HepG2 (cell line): ENCODE results near the gene SDK1. TPM values are rescaled to one million over a fixed set of nuclear protein-coding genes. Genes with fewer than 3 reads are reported as not detected.

Source experiments
- ATAC-seq: fragments of 200-7000 bp; cut with Tn5 transposase; 3 replicates; pipeline ENCODE4 v1.9.1; 2020; ENCODE audit warnings: mild to moderate bottlenecking, moderate library complexity
- BruUV-seq: library from RNA; stranded (reverse); fragments of 400-500 nt; replicated peaks from 2 replicates; lab custom pipeline; 2021; lab: Mats Ljungman, UMichigan
- CTCF ChIA-PET: fragments of 300-600 bp; formaldehyde crosslinking; extraction: SDS; loops from one replicate; lab custom pipeline; 2021; ENCODE audit warnings: low total read pairs, inconsistent platforms, low intra/inter-chr PET ratio; lab: Yijun Ruan, JAX
- POLR2A ChIA-PET: fragments of 350-600 bp; sonication (Branson Sonifier 250); formaldehyde crosslinking; loops from one replicate; lab custom pipeline; 2020; ENCODE audit warnings: antibody characterized with exemption, inconsistent platforms; lab: Yijun Ruan, JAX
- DNase-seq: peaks from one replicate; pipeline ENCODE4 v3.0.0-alpha.2; 2015; ENCODE audit warnings: low spot score
- FAIRE-seq: peaks from 3 replicates; lab custom pipeline; 2011; peaks lifted over from hg19 to GRCh38; lab: Jason Lieb, UNC
- H2AFZ ChIP-seq: one replicate; pipeline ENCODE4 v1.6.1; 2011; ENCODE audit warnings: low read length, inconsistent platforms
- H3K27ac ChIP-seq: fragments of 300-600 bp; 3 replicates; pipeline ENCODE4 v1.8.0; 2011; ENCODE audit warnings: mixed run types, mild to moderate bottlenecking, mixed read lengths, low read length, inconsistent platforms; ENCODE audit not compliant: insufficient read depth; ENCODE audit errors: extremely low read length
- H3K27me3 ChIP-seq, 2 experiments: fragments of 200-600 bp in 1 of 2; 2 replicates in 1 of 2; 3 replicates in 1 of 2; pipeline versions ENCODE4 v1.6.0 to v1.8.0; 2011; ENCODE audit warnings: low read length in 2 of 2, mild to moderate bottlenecking in 2 of 2, moderate library complexity in 2 of 2, inconsistent platforms in 1 of 2; ENCODE audit not compliant: insufficient read depth in 2 of 2, control insufficient read depth in 1 of 2
- H3K36me3 ChIP-seq, 2 experiments: fragments of 200-600 bp in 1 of 2; replicated peaks in 1 of 2; 2 replicates in 1 of 2; 3 replicates in 1 of 2; pipeline versions ENCODE4 v1.5.1 to v1.8.0; 2011; ENCODE audit warnings: low read length in 2 of 2, inconsistent platforms in 1 of 2; ENCODE audit not compliant: insufficient read depth in 2 of 2, control insufficient read depth in 1 of 2
- H3K4me1 ChIP-seq: 2 replicates; pipeline ENCODE4 v1.5.1; 2012; ENCODE audit warnings: low read length, inconsistent platforms; ENCODE audit not compliant: insufficient read depth
- H3K4me2 ChIP-seq: 2 replicates; pipeline ENCODE4 v1.6.0; 2011; ENCODE audit warnings: low read depth, low read length, inconsistent platforms
- H3K4me3 ChIP-seq, 3 experiments: fragments of 200-600 bp in 1 of 3; sonication (generic), shearing (Covaris generic) in 1 of 3; replicated peaks in 1 of 3; 2 replicates each; pipeline ENCODE4 v1.5.1; 2011 to 2016; ENCODE audit warnings: low read length in 3 of 3, inconsistent platforms in 2 of 3, low read depth in 2 of 3, mild to moderate bottlenecking in 2 of 3, control low read depth in 1 of 3, mixed read lengths in 1 of 3; ENCODE audit not compliant: insufficient read depth in 1 of 3
- H3K79me2 ChIP-seq: one replicate; pipeline ENCODE4 v1.6.1; 2011; ENCODE audit warnings: low read length, inconsistent platforms; ENCODE audit not compliant: insufficient read depth
- H3K9ac ChIP-seq: 2 replicates; pipeline ENCODE4 v1.6.0; 2011; ENCODE audit warnings: mild to moderate bottlenecking, low read depth, low read length, inconsistent platforms; ENCODE audit not compliant: insufficient read depth
- H3K9me3 ChIP-seq: 2 replicates; pipeline ENCODE4 v1.5.1; 2012; ENCODE audit warnings: mild to moderate bottlenecking, low read length
- H4K20me1 ChIP-seq: 2 replicates; pipeline ENCODE4 v1.6.0; 2011; ENCODE audit warnings: inconsistent platforms, mild to moderate bottlenecking, low read length, moderate library complexity; ENCODE audit not compliant: insufficient read depth
- GATAD1 ChIP-seq: IDR thresholded peaks from 2 replicates; pipeline ENCODE4 v1.6.1; 2016; ENCODE audit warnings: missing genetic modification reagents, missing compliant biosample characterization
- NR2C2 ChIP-seq: sonication (generic); formaldehyde crosslinking; IDR thresholded peaks from 2 replicates; pipeline ENCODE4 v1.4.0; 2020; ENCODE audit warnings: missing genetic modification reagents, mild to moderate bottlenecking, moderate library complexity, borderline replicate concordance
- PITX1 ChIP-seq: sonication (generic); formaldehyde crosslinking; IDR thresholded peaks from 2 replicates; pipeline ENCODE4 v1.5.1; 2020; ENCODE audit warnings: mild to moderate bottlenecking, missing genetic modification reagents
- TARDBP ChIP-seq: sonication (generic); formaldehyde crosslinking; IDR thresholded peaks from 2 replicates; pipeline ENCODE4 v1.8.0; 2022; ENCODE audit warnings: mild to moderate bottlenecking, missing genetic modification reagents
- ZNF274 ChIP-seq: sonication (generic); formaldehyde crosslinking; IDR thresholded peaks from 2 replicates; pipeline ENCODE4 v1.5.1; 2020; ENCODE audit warnings: mild to moderate bottlenecking, missing genetic modification reagents
- ZNF335 ChIP-seq: sonication (generic); formaldehyde crosslinking; IDR thresholded peaks from 2 replicates; pipeline ENCODE4 v1.4.0; 2020; ENCODE audit warnings: missing genetic modification reagents
- ZNF605 ChIP-seq: sonication (generic); formaldehyde crosslinking; IDR thresholded peaks from 2 replicates; pipeline ENCODE4 v1.8.0; 2022; ENCODE audit warnings: mild to moderate bottlenecking, missing genetic modification reagents
- ZNF660 ChIP-seq: sonication (generic); formaldehyde crosslinking; IDR thresholded peaks from 2 replicates; pipeline ENCODE4 v1.5.1; 2020; ENCODE audit warnings: mild to moderate bottlenecking, low read depth, missing genetic modification reagents, borderline replicate concordance
- ZNF75D ChIP-seq: sonication (generic); formaldehyde crosslinking; IDR thresholded peaks from 2 replicates; pipeline ENCODE4 v1.8.1; 2023; ENCODE audit warnings: missing genetic modification reagents, mild to moderate bottlenecking, borderline replicate concordance
- WGBS: methylation state at CpG from one replicate; pipeline ENCODE4 v1.1.6; 2017; ENCODE audit warnings: low lambda C conversion rate; 5-methylcytosine and 5-hydroxymethylcytosine counted together
- in situ Hi-C: cut with HindIII; loops from 2 replicates; pipeline ENCODE4 v1.10.0; 2017; ENCODE audit warnings: low pct_unique_long_range_greater_than_20kb; ENCODE audit not compliant: extremely low pct_ligation_motif_present
- intact Hi-C: fragments of 100-400 bp; cut with micrococcal nuclease; formaldehyde crosslinking; loops from one replicate; pipeline ENCODE4 v1.10.0; 2022; ENCODE audit not compliant: unreplicated experiment
- polyA plus RNA-seq, 8 experiments: library from polyadenylated mRNA; depleted of rRNA in 3 of 8; stranded (reverse) in 7 of 8; unstranded in 1 of 8; fragments of >200 nt; fragmentation: Illumina TruSeq in 4 of 8; extraction: Trizol in 4 of 8; gene quantifications; 2 replicates each; pipeline versions ENCODE4 v1.2.1 to v1.2.3, GENCODE V29; 2011 to 2016; ENCODE audit warnings: low read depth in 4 of 8, missing spikeins in 1 of 8, mixed read lengths in 1 of 8; ENCODE audit not compliant: insufficient read depth in 1 of 8
- total RNA-seq, 5 experiments: library from RNA; depleted of rRNA; stranded (reverse); fragments of >200 nt; fragmentation: Illumina TruSeq; extraction: Trizol; gene quantifications; 2 replicates each; pipeline ENCODE4 v1.2.3, GENCODE V29; 2016; ENCODE audit warnings: low read depth in 1 of 5
- TF ChIP-seq, protein P1 (sequence below): sonication (generic); formaldehyde crosslinking; IDR thresholded peaks from 2 replicates; pipeline ENCODE4 v1.9.0; 2021; ENCODE audit warnings: missing genetic modification reagents, mild to moderate bottlenecking, borderline replicate concordance
- TF ChIP-seq, protein P2 (sequence below): sonication (generic); formaldehyde crosslinking; IDR thresholded peaks from 2 replicates; pipeline ENCODE4 v1.4.0; 2020; ENCODE audit warnings: low read depth, missing genetic modification reagents
- TF ChIP-seq, protein P3 (sequence below): sonication (generic); formaldehyde crosslinking; IDR thresholded peaks from 2 replicates; pipeline ENCODE4 v1.5.1; 2020; ENCODE audit warnings: missing genetic modification reagents, mild to moderate bottlenecking, borderline replicate concordance

SDK1 gene
- total and polyA plus RNA-seq, 2 of the 13 experiments (the other 11 are each of a cell fraction or from before 2014, with no cell fraction given): 0.35 to 2.4 TPM

DNA sequence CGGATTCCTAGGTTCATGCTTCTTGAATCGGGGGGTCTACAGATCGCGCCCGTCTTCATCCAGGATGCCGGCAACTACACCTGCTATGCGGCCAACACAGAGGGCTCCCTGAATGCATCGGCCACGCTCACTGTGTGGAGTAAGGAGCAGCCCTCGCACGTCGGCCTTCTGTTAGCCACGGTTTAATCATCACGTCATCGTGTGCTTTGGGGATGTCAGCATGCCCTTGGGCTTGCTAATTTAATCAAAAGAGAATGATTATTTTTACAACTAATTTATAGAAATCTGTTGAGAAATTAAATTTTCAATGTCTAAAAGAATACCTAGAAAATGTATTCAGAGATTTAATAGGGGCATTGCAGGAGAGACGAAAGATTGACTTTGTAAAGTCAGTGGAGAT is 668.2 kb downstream of the SDK1 start:
- no peaks in the 10 kb centered on the region for H3K4me1 ChIP-seq
- no peak for DNase-seq
- ATAC-seq: no peak
- H3K36me3 ChIP-seq: no peaks in the 10 kb centered on the region; a peak in 1 of 5 replicates
- no peak overlapping the region for H3K4me3 ChIP-seq
- H3K27ac ChIP-seq: no peak overlapping the region
- CTCF ChIA-PET: no interaction called here
- TF ChIP-seq ZNF335 (CRISPR knock-in tag): no peak
- no peak for TF ChIP-seq PITX1
- no peak for TF ChIP-seq ZNF660 (CRISPR knock-in tag)
- TF ChIP-seq GATAD1 (CRISPR knock-in tag): no peak
- TF ChIP-seq ZNF605 (CRISPR knock-in tag): no peak
- TF ChIP-seq, protein P1, sequence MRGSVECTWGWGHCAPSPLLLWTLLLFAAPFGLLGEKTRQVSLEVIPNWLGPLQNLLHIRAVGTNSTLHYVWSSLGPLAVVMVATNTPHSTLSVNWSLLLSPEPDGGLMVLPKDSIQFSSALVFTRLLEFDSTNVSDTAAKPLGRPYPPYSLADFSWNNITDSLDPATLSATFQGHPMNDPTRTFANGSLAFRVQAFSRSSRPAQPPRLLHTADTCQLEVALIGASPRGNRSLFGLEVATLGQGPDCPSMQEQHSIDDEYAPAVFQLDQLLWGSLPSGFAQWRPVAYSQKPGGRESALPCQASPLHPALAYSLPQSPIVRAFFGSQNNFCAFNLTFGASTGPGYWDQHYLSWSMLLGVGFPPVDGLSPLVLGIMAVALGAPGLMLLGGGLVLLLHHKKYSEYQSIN: no peak
- TF ChIP-seq NR2C2 (CRISPR knock-in tag): no peak
- H3K9ac ChIP-seq: no peak overlapping the region
- no peak overlapping the region for H3K4me2 ChIP-seq
- H3K27me3 ChIP-seq: no peaks in the 10 kb centered on the region
- H2AFZ ChIP-seq: no peak overlapping the region
- H3K79me2 ChIP-seq: no peaks in the 10 kb centered on the region
- POLR2A ChIA-PET: no interaction called here
- in situ Hi-C loops (no loop called here), intact Hi-C loops (no loop called here)
- no peak for FAIRE-seq
- H4K20me1 ChIP-seq: no peaks in the 10 kb centered on the region
- no TSS peak for BruUV-seq
- 91% methylated on average over 16 of the region's 16 CpGs for WGBS
- H3K9me3 ChIP-seq: no peaks in the 10 kb centered on the region

DNA sequence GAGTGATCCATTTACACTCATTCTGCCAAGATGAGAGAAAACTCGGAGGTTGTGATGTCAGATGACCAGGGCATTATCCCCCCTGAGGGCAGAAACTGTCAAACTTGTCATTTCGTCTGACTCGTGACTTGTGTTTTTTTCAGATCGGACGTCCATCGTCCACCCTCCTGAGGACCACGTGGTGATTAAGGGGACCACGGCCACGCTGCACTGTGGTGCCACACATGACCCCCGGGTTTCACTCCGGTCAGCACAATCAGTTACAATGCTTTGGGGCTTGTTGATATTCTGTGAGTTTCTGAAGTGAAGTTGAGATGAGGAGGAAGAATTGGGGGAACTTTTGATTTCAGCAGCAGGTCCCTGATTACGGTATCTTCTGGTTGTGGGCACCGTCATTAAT is 670.3 kb downstream of the SDK1 start:
- Histone ChIP-seq H3K9me3 (no peaks in the 10 kb centered on the region), H3K27ac (no peak overlapping the region), H3K27me3 (no peaks in the 10 kb centered on the region), H3K4me3 (no peak overlapping the region), H3K9ac (no peak overlapping the region), H2AFZ (no peak overlapping the region), H3K4me2 (no peak overlapping the region), H3K79me2 (no peaks in the 10 kb centered on the region), H3K4me1 (no peaks in the 10 kb centered on the region), H4K20me1 (no peaks in the 10 kb centered on the region), H3K36me3 (no peaks in the 10 kb centered on the region; a peak in 1 of 5 replicates)
- no TSS peak for BruUV-seq
- WGBS: 88% methylated on average over 13 of the region's 13 CpGs
- FAIRE-seq (no peak), ATAC-seq (no peak), DNase-seq (no peak)
- CTCF ChIA-PET: no interaction called here
- POLR2A ChIA-PET: no interaction called here
- intact Hi-C loops: no loop called here
- in situ Hi-C loops: no loop called here
- TF ChIP-seq ZNF75D: no peak
- no peak for TF ChIP-seq TARDBP
- no peak for TF ChIP-seq ZNF274 (CRISPR knock-in tag)
- TF ChIP-seq, protein P2, sequence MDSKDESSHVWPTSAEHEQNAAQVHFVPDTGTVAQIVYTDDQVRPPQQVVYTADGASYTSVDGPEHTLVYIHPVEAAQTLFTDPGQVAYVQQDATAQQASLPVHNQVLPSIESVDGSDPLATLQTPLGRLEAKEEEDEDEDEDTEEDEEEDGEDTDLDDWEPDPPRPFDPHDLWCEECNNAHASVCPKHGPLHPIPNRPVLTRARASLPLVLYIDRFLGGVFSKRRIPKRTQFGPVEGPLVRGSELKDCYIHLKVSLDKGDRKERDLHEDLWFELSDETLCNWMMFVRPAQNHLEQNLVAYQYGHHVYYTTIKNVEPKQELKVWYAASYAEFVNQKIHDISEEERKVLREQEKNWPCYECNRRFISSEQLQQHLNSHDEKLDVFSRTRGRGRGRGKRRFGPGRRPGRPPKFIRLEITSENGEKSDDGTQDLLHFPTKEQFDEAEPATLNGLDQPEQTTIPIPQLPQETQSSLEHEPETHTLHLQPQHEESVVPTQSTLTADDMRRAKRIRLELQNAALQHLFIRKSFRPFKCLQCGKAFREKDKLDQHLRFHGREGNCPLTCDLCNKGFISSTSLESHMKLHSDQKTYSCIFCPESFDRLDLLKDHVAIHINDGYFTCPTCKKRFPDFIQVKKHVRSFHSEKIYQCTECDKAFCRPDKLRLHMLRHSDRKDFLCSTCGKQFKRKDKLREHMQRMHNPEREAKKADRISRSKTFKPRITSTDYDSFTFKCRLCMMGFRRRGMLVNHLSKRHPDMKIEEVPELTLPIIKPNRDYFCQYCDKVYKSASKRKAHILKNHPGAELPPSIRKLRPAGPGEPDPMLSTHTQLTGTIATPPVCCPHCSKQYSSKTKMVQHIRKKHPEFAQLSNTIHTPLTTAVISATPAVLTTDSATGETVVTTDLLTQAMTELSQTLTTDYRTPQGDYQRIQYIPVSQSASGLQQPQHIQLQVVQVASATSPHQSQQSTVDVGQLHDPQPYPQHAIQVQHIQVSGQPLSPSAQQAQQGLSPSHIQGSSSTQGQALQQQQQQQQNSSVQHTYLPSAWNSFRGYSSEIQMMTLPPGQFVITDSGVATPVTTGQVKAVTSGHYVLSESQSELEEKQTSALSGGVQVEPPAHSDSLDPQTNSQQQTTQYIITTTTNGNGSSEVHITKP: no peak
- TF ChIP-seq, protein P3, sequence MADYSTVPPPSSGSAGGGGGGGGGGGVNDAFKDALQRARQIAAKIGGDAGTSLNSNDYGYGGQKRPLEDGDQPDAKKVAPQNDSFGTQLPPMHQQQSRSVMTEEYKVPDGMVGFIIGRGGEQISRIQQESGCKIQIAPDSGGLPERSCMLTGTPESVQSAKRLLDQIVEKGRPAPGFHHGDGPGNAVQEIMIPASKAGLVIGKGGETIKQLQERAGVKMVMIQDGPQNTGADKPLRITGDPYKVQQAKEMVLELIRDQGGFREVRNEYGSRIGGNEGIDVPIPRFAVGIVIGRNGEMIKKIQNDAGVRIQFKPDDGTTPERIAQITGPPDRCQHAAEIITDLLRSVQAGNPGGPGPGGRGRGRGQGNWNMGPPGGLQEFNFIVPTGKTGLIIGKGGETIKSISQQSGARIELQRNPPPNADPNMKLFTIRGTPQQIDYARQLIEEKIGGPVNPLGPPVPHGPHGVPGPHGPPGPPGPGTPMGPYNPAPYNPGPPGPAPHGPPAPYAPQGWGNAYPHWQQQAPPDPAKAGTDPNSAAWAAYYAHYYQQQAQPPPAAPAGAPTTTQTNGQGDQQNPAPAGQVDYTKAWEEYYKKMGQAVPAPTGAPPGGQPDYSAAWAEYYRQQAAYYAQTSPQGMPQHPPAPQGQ (CRISPR knock-in tag): no peak
